ENCODE results near the gene NR2F1-AS1.

DNA sequence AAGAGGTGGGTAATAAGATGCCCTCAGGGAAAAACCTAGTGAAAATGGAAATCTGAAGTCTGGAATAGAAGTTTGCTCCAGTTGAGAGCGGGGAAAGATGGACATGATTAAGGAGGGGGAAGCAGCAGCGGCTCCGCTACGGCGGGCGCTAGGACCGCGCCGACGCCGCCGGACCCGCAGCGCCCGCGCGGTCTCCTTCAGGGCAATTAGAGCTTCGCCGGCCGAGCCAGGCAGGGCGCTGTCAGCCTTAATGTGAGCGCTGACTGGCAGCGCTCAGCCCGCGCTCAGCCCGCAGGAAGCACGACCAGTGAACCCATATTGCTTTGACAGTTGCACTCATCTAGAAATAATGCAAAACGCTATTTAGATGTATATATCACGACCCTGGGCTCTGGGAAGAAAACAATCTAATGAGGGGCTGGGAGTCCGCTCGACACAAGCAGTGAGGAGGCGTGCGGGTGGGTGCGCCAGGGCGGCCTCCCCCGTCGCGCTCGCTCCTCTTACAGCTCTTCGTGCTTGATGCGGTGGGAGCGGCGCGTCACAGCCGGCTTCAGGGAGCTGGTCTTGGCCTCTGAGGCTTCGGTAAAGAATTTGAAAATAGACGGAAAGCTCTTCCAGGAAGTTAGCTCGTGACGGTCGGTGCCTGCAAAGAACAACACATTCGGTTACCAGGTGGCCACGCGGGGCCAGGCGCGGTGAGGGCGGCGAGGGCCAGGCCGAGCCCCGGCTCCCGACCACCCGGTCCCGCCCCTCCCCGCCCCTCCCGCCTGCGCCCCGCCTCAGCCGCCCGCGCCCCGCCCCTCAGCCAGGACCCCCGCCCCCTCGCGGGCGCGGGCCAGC, 39.7 kb upstream of the NR2F1-AS1 start:
- no peak for TF ChIP-seq CTCF (IDR thresholded peaks at IDR 0.05; ENCODE audit: low read depth, low read length, missing input control)
- TF ChIP-seq TAF1 (conservative IDR thresholded peaks at IDR 0.05): no peak
- no peak for TF ChIP-seq GABPA (IDR thresholded peaks at IDR 0.05 in 1 of 2, conservative IDR thresholded peaks at IDR 0.05 in 1 of 2)
- TF ChIP-seq, protein P1, sequence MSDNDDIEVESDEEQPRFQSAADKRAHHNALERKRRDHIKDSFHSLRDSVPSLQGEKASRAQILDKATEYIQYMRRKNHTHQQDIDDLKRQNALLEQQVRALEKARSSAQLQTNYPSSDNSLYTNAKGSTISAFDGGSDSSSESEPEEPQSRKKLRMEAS (IDR thresholded peaks at IDR 0.05): peak; percentile 3
- no peak for TF ChIP-seq NR2F2 (IDR thresholded peaks at IDR 0.05)
- no peak for TF ChIP-seq YY1 (IDR thresholded peaks at IDR 0.05)
- TF ChIP-seq, protein P2, sequence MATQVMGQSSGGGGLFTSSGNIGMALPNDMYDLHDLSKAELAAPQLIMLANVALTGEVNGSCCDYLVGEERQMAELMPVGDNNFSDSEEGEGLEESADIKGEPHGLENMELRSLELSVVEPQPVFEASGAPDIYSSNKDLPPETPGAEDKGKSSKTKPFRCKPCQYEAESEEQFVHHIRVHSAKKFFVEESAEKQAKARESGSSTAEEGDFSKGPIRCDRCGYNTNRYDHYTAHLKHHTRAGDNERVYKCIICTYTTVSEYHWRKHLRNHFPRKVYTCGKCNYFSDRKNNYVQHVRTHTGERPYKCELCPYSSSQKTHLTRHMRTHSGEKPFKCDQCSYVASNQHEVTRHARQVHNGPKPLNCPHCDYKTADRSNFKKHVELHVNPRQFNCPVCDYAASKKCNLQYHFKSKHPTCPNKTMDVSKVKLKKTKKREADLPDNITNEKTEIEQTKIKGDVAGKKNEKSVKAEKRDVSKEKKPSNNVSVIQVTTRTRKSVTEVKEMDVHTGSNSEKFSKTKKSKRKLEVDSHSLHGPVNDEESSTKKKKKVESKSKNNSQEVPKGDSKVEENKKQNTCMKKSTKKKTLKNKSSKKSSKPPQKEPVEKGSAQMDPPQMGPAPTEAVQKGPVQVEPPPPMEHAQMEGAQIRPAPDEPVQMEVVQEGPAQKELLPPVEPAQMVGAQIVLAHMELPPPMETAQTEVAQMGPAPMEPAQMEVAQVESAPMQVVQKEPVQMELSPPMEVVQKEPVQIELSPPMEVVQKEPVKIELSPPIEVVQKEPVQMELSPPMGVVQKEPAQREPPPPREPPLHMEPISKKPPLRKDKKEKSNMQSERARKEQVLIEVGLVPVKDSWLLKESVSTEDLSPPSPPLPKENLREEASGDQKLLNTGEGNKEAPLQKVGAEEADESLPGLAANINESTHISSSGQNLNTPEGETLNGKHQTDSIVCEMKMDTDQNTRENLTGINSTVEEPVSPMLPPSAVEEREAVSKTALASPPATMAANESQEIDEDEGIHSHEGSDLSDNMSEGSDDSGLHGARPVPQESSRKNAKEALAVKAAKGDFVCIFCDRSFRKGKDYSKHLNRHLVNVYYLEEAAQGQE (IDR thresholded peaks at IDR 0.05): peak; percentile 57
- TF ChIP-seq EGR1 (IDR thresholded peaks at IDR 0.05; ENCODE audit: low read depth in 2 of 2): no peak
- peak; percentile 42 to 56 for TF ChIP-seq RAD21 (IDR thresholded peaks at IDR 0.05)
- no peak for TF ChIP-seq ZBTB33 (IDR thresholded peaks at IDR 0.05)
